HG02763 (cell line): ENCODE data around the gene MARF1.
"Not testable (repeated sequence)": the region's sequence is repeated elsewhere in the genome, so short reads cannot be mapped to it uniquely, and the experiment has no call there.

Experiments used
- ATAC-seq: cut with Tn5 transposase; IDR thresholded peaks from one replicate; pipeline ENCODE4 v1.9.1; 2021; ENCODE audit warnings: mild to moderate bottlenecking, moderate library complexity; ENCODE audit not compliant: unreplicated experiment

MARF1 gene

GRCh38 chr16:15631730-15632409 lies 11.1 kb downstream of the MARF1 start:
- no peak for ATAC-seq

- no peak for ATAC-seq
These were observed 21.1 kb downstream of the MARF1 start for GRCh38 chr16:15621889-15622288.

GRCh38 chr16:15621456-15621855 lies 21.5 kb downstream of the MARF1 start:
- ATAC-seq: no peak

- no peak for ATAC-seq
These were observed 22.3 kb downstream of the MARF1 start for GRCh38 chr16:15620611-15621195.

GRCh38 chr16:15618392-15618791 lies 24.6 kb downstream of the MARF1 start:
- no peak for ATAC-seq

GRCh38 chr16:15617901-15618300 lies 25.1 kb downstream of the MARF1 start:
- no peak for ATAC-seq

- no peak for ATAC-seq
These were observed 26.3 kb downstream of the MARF1 start for GRCh38 chr16:15616475-15617165.

GRCh38 chr16:15616012-15616411 lies 26.9 kb downstream of the MARF1 start:
- no peak for ATAC-seq

GRCh38 chr16:15613676-15614075 lies 29.3 kb downstream of the MARF1 start:
- no peak for ATAC-seq

GRCh38 chr16:15611610-15612009 lies 31.3 kb downstream of the MARF1 start:
- ATAC-seq: no peak

GRCh38 chr16:15610369-15610871 lies 32.5 kb downstream of the MARF1 start:
- ATAC-seq: no peak

- ATAC-seq: no peak
These were observed 33.7 kb downstream of the MARF1 start for GRCh38 chr16:15609286-15609649.

- ATAC-seq: no peak
These were observed 34.3 kb downstream of the MARF1 start for GRCh38 chr16:15608398-15609285.

GRCh38 chr16:15607700-15608396 lies 35.1 kb downstream of the MARF1 start:
- ATAC-seq: no peak

- not testable (repeated sequence) for ATAC-seq
These were observed 35.7 kb downstream of the MARF1 start for GRCh38 chr16:15607221-15607699.

- no peak for ATAC-seq
These were observed 36.3 kb downstream of the MARF1 start for GRCh38 chr16:15606518-15607220.

- ATAC-seq: no peak
These were observed 37.0 kb downstream of the MARF1 start for GRCh38 chr16:15605839-15606517.

- ATAC-seq: no peak
These were observed 38.2 kb downstream of the MARF1 start for GRCh38 chr16:15604460-15605440.
